GM23338 (cell line): ENCODE results near the gene GNB2.

Source experiments
- EZH2 ChIP-seq: fragments of 200-600 bp; sonication (generic); IDR thresholded peaks from one replicate; pipeline ENCODE4 v1.8.0; 2017; ENCODE audit warnings: antibody characterized with exemption, mild to moderate bottlenecking, low read depth; ENCODE audit not compliant: unreplicated experiment
- EZH2phosphoT487 ChIP-seq: fragments of 200-600 bp; sonication (generic); IDR thresholded peaks from one replicate; pipeline ENCODE4 v1.8.1; 2018; ENCODE audit warnings: antibody characterized with exemption; ENCODE audit not compliant: unreplicated experiment
- ZNF114 ChIP-seq: fragments of 250-450 bp; sonication (Bioruptor Pico); IDR thresholded peaks from 2 replicates; pipeline ENCODE4 v1.5.0; 2020; ENCODE audit warnings: mild to moderate bottlenecking, moderate library complexity
- TF ChIP-seq, protein P1 (sequence below), 2 experiments: fragments of 200-600 bp in 1 of 2; sonication (generic) in 1 of 2; conservative IDR thresholded peaks; 2 replicates each; pipeline versions ENCODE4 v1.5.1 to v1.6.1; 2016 to 2017; ENCODE audit warnings: antibody characterized with exemption in 2 of 2, low read depth in 2 of 2, mild to moderate bottlenecking in 2 of 2, moderate library complexity in 1 of 2
- TF ChIP-seq, protein P2 (sequence below): IDR thresholded peaks from one replicate; pipeline ENCODE4 v1.6.1; 2018; ENCODE audit warnings: antibody characterized with exemption; ENCODE audit not compliant: unreplicated experiment

DNA sequence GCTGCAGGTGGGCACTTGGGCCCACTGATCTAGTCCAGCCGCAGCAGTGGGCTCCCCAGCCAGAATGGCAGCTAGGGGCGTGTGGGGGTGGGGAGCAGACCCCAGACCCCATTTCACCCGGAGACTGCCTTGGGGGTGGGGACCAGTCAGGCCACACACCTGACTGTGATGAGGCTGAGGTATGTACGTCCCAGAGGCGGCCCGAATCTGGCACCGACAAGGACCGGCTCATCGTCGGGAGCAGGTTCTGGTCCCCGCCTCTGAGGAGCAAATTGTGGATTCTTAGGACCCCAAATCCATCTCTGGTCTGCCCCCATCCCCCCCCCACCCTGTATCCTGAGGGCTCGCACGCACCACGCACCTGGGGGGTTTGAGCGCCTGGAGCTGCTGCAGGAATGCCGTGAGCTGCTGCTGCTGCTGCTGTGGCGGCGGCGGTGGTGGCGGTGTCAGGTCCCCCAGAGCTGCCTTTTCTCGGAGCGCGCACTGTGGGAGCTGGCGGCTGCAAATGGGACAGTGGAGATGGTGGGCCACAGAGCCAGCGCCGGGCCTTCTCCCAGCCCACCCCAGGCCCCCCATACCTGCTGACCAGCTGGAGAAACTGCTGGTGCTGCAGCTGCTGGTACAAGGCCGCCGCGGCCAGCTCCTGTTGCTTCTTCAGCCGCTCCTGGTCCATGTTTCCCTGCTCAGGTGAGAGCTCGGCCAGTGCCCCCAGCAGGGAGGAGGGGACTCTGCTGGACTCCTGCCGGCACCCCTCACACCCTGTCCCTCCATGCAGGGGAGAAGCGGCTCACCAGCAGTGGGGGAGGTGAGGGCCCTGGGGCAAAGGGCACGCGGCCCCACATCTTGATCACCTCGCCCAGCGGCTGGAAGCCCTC lies 10.4 kb downstream of the GNB2 start:
- TF ChIP-seq, protein P1, sequence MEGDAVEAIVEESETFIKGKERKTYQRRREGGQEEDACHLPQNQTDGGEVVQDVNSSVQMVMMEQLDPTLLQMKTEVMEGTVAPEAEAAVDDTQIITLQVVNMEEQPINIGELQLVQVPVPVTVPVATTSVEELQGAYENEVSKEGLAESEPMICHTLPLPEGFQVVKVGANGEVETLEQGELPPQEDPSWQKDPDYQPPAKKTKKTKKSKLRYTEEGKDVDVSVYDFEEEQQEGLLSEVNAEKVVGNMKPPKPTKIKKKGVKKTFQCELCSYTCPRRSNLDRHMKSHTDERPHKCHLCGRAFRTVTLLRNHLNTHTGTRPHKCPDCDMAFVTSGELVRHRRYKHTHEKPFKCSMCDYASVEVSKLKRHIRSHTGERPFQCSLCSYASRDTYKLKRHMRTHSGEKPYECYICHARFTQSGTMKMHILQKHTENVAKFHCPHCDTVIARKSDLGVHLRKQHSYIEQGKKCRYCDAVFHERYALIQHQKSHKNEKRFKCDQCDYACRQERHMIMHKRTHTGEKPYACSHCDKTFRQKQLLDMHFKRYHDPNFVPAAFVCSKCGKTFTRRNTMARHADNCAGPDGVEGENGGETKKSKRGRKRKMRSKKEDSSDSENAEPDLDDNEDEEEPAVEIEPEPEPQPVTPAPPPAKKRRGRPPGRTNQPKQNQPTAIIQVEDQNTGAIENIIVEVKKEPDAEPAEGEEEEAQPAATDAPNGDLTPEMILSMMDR (conservative IDR thresholded peaks at IDR 0.05; ENCODE audit: low read depth in 2 of 2) = no peak
- no peak for TF ChIP-seq EZH2
- no peak for TF ChIP-seq EZH2phosphoT487
- TF ChIP-seq, protein P2, sequence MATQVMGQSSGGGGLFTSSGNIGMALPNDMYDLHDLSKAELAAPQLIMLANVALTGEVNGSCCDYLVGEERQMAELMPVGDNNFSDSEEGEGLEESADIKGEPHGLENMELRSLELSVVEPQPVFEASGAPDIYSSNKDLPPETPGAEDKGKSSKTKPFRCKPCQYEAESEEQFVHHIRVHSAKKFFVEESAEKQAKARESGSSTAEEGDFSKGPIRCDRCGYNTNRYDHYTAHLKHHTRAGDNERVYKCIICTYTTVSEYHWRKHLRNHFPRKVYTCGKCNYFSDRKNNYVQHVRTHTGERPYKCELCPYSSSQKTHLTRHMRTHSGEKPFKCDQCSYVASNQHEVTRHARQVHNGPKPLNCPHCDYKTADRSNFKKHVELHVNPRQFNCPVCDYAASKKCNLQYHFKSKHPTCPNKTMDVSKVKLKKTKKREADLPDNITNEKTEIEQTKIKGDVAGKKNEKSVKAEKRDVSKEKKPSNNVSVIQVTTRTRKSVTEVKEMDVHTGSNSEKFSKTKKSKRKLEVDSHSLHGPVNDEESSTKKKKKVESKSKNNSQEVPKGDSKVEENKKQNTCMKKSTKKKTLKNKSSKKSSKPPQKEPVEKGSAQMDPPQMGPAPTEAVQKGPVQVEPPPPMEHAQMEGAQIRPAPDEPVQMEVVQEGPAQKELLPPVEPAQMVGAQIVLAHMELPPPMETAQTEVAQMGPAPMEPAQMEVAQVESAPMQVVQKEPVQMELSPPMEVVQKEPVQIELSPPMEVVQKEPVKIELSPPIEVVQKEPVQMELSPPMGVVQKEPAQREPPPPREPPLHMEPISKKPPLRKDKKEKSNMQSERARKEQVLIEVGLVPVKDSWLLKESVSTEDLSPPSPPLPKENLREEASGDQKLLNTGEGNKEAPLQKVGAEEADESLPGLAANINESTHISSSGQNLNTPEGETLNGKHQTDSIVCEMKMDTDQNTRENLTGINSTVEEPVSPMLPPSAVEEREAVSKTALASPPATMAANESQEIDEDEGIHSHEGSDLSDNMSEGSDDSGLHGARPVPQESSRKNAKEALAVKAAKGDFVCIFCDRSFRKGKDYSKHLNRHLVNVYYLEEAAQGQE = no peak
- TF ChIP-seq ZNF114 = no peak
